ENCODE data around the gene CCDC141.

The CCDC141 gene

GRCh38 chr2:178863130-178863855, 186.6 kb downstream of the CCDC141 start:
- TF ChIP-seq GATA2 (IDR thresholded peaks at IDR 0.05; ENCODE audit: low read depth, low read length) (no peak), GATA3 (IDR thresholded peaks at IDR 0.05; ENCODE audit: low read depth, low read length) (no peak)

- no peak for TF ChIP-seq GATA3 (IDR thresholded peaks at IDR 0.05; ENCODE audit: low read depth, low read length)
Observed at GRCh38 chr2:178860551-178860950, 189.4 kb downstream of the CCDC141 start.

GRCh38 chr2:178859730-178860129, 190.2 kb downstream of the CCDC141 start:
- TF ChIP-seq GATA3 (IDR thresholded peaks at IDR 0.05; ENCODE audit: low read depth, low read length): no peak
- no peak for TF ChIP-seq GATA2 (IDR thresholded peaks at IDR 0.05; ENCODE audit: low read depth, low read length)

- TF ChIP-seq GATA3 (IDR thresholded peaks at IDR 0.05; ENCODE audit: low read depth, low read length): no peak
- TF ChIP-seq GATA2 (IDR thresholded peaks at IDR 0.05; ENCODE audit: low read depth, low read length): no peak
Observed at GRCh38 chr2:178858896-178859625, 190.9 kb downstream of the CCDC141 start.

GRCh38 chr2:178855151-178855550, 194.8 kb downstream of the CCDC141 start:
- TF ChIP-seq GATA3 (IDR thresholded peaks at IDR 0.05; ENCODE audit: low read depth, low read length) (no peak), GATA2 (IDR thresholded peaks at IDR 0.05; ENCODE audit: low read depth, low read length) (no peak)

GRCh38 chr2:178848335-178848734, 201.6 kb downstream of the CCDC141 start:
- TF ChIP-seq GATA3 (IDR thresholded peaks at IDR 0.05; ENCODE audit: low read depth, low read length) (no peak), GATA2 (IDR thresholded peaks at IDR 0.05; ENCODE audit: low read depth, low read length) (no peak)

GRCh38 chr2:178846458-178846802, 203.5 kb downstream of the CCDC141 start:
- TF ChIP-seq GATA2 (IDR thresholded peaks at IDR 0.05; ENCODE audit: low read depth, low read length) (no peak), GATA3 (IDR thresholded peaks at IDR 0.05; ENCODE audit: low read depth, low read length) (no peak)

- TF ChIP-seq GATA3 (IDR thresholded peaks at IDR 0.05; ENCODE audit: low read depth, low read length): no peak
- TF ChIP-seq GATA2 (IDR thresholded peaks at IDR 0.05; ENCODE audit: low read depth, low read length): no peak
Observed at GRCh38 chr2:178845566-178846457, 204.1 kb downstream of the CCDC141 start.

- no peak for TF ChIP-seq GATA3 (IDR thresholded peaks at IDR 0.05; ENCODE audit: low read depth, low read length)
- no peak for TF ChIP-seq GATA2 (IDR thresholded peaks at IDR 0.05; ENCODE audit: low read depth, low read length)
Observed at GRCh38 chr2:178844701-178845100, 205.2 kb downstream of the CCDC141 start.

GRCh38 chr2:178844269-178844668, 205.7 kb downstream of the CCDC141 start:
- TF ChIP-seq GATA2 (IDR thresholded peaks at IDR 0.05; ENCODE audit: low read depth, low read length): no peak
- TF ChIP-seq GATA3 (IDR thresholded peaks at IDR 0.05; ENCODE audit: low read depth, low read length): no peak

- no peak for TF ChIP-seq GATA2 (IDR thresholded peaks at IDR 0.05; ENCODE audit: low read depth, low read length)
- TF ChIP-seq GATA3 (IDR thresholded peaks at IDR 0.05; ENCODE audit: low read depth, low read length): no peak
Observed at GRCh38 chr2:178843697-178844096, 206.2 kb downstream of the CCDC141 start.

GRCh38 chr2:178836807-178837206, 213.1 kb downstream of the CCDC141 start:
- TF ChIP-seq GATA2 (IDR thresholded peaks at IDR 0.05; ENCODE audit: low read depth, low read length): peak; percentile 48
- TF ChIP-seq GATA3 (IDR thresholded peaks at IDR 0.05; ENCODE audit: low read depth, low read length): no peak; the same call in 1 of the 2 replicates

- TF ChIP-seq GATA2 (IDR thresholded peaks at IDR 0.05; ENCODE audit: low read depth, low read length) (no peak), GATA3 (IDR thresholded peaks at IDR 0.05; ENCODE audit: low read depth, low read length) (no peak)
Observed at GRCh38 chr2:178834086-178834485, 215.9 kb downstream of the CCDC141 start.

GRCh38 chr2:178833382-178833781, 216.6 kb downstream of the CCDC141 start:
- TF ChIP-seq GATA3 (IDR thresholded peaks at IDR 0.05; ENCODE audit: low read depth, low read length) (no peak), GATA2 (IDR thresholded peaks at IDR 0.05; ENCODE audit: low read depth, low read length) (no peak)

Data from SH-SY5Y (cell line).